Measurements from ENCODE around the gene RPS2.
"Not testable (repeated sequence)": the region's sequence is repeated elsewhere in the genome, so short reads cannot be mapped to it uniquely, and the experiment has no call there.

DNA sequence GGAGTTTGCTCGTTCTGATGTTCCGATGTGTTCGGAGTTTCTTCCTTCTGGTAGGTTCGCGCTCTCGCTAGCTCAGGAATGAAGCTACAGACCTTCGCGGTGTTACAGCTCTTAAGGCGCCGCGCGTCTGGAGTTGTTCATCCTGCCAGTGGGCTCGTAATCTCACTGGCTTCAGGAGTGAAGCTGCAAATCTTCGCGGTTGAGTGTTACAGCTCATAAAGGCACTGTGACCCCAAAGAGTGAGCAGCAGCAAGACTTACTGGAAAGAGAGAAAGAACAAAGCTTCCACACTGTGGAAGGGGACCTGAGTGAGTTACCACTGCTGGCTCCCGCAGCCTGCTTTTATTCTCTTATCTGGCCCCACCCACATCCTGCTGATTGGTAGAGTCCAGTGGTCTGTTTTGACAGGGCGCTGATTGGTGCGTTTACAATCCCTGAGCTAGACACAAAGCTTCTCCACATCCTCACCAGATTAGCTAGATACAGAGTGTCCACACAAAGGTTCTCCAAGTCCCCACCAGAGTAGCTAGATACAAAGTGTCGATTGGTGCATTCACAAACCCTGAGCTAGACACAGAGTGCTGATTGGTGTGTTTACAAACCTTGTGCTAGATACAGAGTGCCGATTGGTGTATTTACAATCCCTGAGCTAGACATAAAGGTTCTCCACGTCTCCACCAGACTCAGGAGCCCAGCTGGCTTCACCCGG lies 7.0 kb downstream of the RPS2 start:
- TF ChIP-seq, protein P1, sequence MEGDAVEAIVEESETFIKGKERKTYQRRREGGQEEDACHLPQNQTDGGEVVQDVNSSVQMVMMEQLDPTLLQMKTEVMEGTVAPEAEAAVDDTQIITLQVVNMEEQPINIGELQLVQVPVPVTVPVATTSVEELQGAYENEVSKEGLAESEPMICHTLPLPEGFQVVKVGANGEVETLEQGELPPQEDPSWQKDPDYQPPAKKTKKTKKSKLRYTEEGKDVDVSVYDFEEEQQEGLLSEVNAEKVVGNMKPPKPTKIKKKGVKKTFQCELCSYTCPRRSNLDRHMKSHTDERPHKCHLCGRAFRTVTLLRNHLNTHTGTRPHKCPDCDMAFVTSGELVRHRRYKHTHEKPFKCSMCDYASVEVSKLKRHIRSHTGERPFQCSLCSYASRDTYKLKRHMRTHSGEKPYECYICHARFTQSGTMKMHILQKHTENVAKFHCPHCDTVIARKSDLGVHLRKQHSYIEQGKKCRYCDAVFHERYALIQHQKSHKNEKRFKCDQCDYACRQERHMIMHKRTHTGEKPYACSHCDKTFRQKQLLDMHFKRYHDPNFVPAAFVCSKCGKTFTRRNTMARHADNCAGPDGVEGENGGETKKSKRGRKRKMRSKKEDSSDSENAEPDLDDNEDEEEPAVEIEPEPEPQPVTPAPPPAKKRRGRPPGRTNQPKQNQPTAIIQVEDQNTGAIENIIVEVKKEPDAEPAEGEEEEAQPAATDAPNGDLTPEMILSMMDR (IDR thresholded peaks at IDR 0.05): not testable (repeated sequence)
- TF ChIP-seq POLR2A (IDR thresholded peaks at IDR 0.05): not testable (repeated sequence)

Measured in lower leg skin (tissue), 3 donors.